PC-3 (cell line): ENCODE measurements around the gene IL24.
A peak's percentile ranks its signal among the peaks of the same experiment; 100 is the strongest.

Source experiments
- EZH2 ChIP-seq: fragments of 300-600 bp; sonication (generic); IDR thresholded peaks from one replicate; pipeline ENCODE4 v1.6.1; 2017; ENCODE audit warnings: antibody characterized with exemption, mild to moderate bottlenecking, low read length; ENCODE audit not compliant: unreplicated experiment
- EZH2phosphoT487 ChIP-seq: fragments of 300-600 bp; sonication (generic); IDR thresholded peaks from 2 replicates; pipeline ENCODE4 v1.6.1; 2018; ENCODE audit warnings: mild to moderate bottlenecking, antibody characterized with exemption, low read length, borderline replicate concordance
- TF ChIP-seq, protein P1 (sequence below): fragments of 300-600 bp; sonication (generic); conservative IDR thresholded peaks from 2 replicates; pipeline ENCODE4 v1.5.1; 2017; ENCODE audit warnings: antibody characterized with exemption, low read depth, mild to moderate bottlenecking, low read length

DNA sequence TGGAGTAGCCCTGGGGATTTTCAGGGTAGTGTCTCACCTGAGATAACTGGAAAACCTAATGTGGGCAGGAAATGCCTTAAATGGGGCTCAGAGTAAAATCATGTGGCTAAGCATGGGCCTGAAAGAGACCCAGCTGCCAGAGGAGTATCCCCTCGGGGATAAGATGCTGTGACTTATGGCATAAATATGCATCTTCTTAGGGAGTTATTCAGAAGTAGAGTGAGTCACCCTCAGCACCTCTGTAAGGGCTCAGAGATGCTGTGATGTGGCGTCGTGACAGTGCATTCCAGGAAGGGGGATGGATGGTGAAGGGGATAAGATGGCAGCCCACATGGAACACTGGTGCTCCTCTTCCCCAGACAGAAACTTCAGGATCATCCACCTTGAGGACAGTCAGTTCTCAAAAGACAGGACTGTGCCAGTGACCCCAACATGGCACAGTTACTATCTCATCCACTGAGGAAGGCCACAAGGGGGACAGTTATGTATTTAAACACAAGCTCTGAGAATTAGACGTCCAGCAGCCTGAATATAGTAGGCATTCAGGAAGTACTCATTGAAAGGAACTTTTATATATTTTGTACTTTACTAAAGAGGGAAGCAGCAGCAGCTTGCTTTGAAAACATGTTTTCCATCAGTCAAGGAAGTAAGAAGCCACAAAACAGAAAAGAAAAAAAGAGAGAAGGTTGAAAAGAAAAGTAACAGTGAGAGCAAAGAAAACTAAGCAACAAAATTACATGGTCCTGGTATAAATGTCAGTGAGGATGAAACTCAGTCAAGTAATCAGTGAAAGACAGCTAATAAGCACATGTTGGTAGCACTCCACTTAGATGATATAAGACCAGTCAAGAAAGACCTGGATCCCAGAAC, 8.3 kb downstream of the IL24 start:
- no peak for TF ChIP-seq EZH2
- TF ChIP-seq, protein P1, sequence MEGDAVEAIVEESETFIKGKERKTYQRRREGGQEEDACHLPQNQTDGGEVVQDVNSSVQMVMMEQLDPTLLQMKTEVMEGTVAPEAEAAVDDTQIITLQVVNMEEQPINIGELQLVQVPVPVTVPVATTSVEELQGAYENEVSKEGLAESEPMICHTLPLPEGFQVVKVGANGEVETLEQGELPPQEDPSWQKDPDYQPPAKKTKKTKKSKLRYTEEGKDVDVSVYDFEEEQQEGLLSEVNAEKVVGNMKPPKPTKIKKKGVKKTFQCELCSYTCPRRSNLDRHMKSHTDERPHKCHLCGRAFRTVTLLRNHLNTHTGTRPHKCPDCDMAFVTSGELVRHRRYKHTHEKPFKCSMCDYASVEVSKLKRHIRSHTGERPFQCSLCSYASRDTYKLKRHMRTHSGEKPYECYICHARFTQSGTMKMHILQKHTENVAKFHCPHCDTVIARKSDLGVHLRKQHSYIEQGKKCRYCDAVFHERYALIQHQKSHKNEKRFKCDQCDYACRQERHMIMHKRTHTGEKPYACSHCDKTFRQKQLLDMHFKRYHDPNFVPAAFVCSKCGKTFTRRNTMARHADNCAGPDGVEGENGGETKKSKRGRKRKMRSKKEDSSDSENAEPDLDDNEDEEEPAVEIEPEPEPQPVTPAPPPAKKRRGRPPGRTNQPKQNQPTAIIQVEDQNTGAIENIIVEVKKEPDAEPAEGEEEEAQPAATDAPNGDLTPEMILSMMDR, result 0 out of 2 replicates have a peak, but pooled peaks have one; percentile 10
- no peak for TF ChIP-seq EZH2phosphoT487
